GM19372 (cell line): ENCODE measurements around the gene FZD8.

ENCODE experiments used
- ATAC-seq: cut with Tn5 transposase; IDR thresholded peaks from one replicate; pipeline ENCODE4 v1.9.1; 2021; ENCODE audit warnings: mild to moderate bottlenecking, low read depth, moderate library complexity; ENCODE audit not compliant: unreplicated experiment

The FZD8 gene

DNA sequence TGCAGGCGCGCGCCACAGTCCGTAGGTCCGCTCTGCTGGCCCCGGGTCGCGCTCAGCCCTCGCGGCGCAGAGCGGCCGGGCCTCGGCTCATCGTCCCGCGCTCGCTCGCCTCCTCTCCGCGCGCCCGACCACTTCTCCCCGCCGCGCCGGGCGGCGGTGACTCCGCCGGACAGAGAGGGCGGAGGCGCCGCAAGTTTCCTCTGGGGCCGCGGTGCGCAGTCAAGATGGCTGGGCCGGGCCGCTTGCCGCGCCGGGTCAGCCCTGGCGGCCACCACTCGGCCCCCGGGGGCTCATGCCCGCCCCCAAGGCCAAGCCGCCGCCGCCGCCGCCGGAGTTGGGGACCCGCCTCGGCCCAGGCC, 441 bp downstream of the FZD8 start:
- peak; percentile 23 for ATAC-seq

DNA sequence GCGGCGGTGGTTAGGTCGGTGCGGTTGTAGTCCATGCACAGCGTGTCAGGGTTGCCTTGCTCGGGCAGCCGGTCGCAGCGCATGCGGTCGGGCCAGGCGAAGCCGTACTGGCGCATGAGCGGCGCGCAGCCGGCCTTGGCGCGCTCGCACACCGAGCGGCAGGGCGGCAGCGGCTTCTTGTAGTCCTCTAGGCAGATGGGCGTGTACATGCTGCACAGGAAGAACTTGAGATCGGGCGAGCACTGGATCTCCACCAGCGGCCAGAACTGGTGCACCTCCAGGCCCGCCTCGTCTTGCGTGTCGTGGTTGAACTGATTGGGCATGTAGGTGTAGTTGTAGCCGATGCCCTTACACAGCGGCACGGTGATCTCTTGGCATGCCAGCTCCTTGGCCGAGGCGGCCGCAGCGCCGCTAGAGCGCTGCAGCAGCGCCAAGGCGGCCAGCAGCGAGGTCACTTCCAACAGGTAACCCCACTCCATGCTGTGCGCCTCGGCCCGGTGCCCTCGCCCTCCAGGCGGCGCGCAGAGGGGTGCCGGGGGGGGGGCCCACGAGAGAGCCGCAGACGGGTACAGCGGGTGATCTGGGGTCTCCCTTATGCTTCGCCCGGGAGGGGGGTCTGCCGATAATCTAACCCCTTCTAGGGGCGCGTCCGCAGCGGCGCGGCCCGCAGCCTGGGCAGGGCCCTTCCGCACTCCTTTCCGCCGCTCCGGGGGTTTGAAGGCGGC, 983 bp downstream of the FZD8 start:
- peak; percentile 33 for ATAC-seq

DNA sequence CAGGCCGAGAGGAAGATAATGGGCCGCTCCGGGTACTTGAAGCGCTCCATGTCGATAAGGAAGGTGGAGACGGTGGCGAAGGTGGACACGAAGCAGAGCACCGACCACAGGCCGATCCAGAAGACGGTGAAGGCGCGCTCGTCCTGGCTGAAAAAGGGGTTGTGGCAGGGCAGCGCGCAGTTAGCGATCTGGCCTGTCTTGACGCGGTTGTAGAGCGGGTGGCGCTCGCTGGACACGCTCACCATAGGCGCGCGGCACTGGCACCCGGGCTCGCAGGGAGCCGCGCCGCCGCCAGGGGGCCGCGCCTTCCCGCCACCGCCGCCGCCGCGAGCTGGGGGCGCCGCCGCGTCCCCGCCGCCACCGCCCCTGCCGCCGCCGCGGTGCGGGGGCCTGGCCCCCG, 1.6 kb downstream of the FZD8 start:
- peak; percentile 24 for ATAC-seq

DNA sequence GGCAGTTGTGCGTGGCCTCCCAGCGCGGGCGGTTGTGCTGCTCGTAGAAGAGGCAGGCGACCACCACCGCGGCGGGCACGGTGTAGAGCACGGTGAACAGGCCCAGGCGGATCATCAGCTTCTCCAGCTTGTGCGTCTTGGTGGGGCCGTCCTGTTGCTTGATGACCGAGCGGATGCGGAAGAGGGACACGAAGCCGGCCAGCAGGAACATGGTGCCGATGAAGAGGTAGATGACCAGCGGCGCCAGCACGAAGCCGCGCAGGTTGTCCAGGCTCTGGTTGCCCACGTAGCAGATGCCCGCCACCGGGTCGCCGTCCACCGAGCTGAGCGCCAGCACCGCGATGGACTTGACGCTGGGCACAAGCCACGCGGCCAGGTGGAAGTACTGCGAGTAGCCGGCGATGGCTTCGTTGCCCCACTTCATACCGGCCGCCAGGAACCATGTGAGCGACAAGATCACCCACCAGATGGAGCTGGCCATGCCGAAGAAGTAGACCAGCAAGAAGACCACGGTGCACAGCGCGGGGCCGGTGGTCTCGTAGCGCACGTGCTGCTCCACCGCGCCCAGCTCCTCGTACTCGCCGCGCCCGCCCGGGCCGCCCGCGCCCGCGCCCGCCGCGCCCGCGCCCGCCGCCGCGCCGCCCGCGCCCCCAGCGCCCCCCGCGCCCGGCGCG, 2.2 kb downstream of the FZD8 start:
- ATAC-seq = no peak

DNA sequence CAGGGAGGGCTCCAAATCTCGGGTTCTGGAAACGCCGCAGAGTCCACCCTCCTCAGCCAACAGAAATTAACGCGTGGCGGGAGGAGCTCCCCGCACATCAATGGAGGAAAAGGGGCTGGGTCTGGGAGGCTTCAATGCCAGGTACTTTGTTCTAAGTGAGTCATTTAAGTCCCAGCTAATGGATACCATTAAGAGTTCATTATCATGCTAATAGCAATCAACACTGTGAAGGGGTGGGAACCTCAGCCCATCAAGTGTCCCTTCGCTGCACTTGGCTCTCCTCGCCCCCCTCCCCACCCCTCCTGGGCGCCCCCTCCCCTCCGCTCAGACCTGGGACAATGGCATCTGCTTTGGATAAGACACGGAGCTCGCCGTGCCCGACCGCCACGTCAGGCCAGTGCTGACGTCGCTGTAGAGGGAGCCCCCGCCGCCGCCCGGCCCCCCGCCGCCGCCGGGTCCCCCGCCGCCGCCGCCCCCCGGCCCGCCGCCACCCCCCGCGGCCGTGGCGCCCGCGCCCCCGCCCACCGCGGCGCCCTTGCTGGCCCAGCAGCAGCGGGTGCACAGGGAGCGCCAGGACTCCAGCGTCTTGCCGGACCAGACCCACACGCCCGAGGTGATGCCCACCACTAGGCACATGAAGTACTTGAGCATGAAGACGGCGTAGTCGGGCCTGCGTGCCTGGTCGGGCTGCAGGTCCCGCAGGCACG, 2.9 kb downstream of the FZD8 start:
- no peak for ATAC-seq

DNA sequence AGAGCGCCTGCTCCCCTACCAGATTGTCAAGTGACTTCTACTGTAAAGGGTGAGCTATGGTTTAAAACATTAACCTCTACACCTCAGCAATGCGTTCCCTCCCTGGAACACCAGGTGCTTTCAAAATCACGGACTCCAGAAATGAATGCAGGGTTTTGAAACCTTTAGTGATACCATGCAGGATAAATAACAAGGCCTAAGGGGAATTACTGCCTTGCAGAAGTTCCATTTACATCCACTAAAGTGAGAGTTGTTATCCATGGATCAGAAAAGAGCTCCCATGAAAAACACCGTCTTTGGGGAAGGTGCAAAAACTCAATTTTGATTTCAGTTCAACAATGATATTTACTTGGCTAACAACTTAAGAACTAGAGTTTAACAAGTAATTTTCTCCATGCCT, 4.0 kb downstream of the FZD8 start:
- no peak for ATAC-seq

DNA sequence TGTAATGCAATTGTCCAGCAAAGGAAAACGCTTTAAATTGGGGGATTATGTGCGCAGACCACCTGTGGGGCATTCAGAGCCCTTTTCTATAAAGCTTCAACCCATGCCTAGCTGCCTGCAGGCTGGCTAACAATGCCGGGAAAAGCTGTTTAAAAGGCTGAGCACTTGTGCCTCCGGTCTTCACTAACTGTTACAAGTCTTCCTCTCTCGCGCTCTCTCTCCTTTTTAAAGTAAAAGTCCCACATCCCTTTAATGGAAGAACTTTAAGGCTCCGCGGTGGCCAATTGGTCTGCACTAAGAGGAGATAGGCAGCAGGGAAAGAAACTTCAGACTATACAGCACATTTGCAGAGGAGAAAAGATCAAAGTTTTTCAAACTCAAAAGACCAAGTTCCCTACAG, 4.6 kb downstream of the FZD8 start:
- ATAC-seq = no peak

DNA sequence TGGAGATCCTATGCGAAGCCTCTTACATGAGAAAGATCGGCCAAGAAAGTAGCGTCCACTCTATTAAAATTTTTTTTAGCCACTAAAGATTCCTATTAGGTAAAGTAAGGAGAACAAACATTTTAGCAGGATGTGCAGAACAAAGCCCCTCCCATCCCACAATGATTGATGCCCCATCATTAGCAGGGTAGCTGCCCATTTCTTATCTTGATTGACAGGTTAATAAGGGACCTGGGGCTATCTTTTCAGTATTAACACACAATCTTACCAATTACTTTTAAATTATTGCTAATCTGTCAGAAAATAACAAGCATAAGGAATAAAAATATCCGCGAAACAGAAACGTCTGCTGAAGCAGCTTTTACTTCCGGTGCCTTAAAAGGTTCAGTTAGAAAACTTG, 5.1 kb downstream of the FZD8 start:
- no peak for ATAC-seq

DNA sequence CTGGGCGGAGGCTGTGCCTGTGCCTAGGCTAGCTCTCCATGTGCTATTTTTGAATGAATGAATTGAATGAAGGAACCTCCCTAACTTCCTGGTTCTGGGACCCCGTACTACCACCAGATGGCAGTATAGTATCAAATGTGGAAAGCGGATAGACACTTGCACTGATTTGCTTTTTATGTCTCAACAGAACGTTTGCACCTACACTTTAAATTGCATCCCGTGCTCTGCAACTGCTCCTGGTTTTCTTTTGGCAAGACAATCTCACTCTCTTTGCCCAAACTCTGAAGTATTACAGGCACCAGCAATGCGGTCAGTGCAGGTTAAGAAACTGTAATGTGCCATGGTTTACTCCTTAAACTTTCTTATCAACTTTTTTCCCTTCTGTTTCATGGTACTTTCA, 6.5 kb downstream of the FZD8 start:
- no peak for ATAC-seq

DNA sequence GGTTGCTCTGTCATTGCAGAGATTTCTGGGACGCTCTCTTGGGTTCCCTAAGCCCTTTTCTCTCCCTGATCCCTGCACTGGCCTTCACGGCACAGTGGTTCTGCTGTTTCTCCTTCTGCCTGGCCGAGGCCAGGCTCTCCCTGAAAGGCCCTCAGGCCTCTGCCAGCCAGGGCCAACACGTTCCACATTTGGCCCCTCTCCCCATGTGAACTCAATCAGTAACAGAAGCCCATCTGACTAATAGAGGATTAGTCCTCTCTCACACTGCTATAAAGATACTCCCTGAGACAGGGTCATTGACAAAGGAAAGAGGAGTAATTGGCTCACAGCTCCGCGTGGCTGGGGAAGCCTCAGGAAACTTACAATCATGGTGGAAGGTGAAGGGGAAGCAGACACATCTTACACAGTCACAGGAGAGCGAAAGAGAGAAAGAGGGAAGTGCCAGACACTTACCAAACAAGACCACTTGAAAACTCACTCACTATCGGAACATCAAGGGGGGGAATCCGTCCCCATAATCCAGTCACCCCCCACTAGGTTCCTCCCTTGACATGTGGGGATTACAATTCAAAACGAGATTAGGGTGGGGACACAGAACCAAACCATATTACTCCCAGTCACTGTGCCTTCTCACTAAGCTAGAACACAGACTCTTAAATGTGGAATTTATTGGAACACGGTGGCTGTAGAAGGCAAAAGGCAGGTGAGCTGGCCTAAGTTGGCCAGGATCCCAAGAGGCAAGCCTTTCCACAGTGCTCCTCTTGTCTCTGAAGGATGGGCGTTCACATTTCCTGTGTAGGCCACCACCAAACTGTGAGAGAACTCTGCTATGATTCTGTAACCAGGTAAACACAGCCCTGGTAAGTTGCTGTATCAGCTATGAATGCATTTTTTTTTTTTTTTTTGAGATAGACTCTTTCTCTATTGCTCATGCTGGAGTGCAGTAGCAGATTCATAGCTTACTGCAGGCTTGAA, 8.8 kb downstream of the FZD8 start:
- ATAC-seq = no peak

DNA sequence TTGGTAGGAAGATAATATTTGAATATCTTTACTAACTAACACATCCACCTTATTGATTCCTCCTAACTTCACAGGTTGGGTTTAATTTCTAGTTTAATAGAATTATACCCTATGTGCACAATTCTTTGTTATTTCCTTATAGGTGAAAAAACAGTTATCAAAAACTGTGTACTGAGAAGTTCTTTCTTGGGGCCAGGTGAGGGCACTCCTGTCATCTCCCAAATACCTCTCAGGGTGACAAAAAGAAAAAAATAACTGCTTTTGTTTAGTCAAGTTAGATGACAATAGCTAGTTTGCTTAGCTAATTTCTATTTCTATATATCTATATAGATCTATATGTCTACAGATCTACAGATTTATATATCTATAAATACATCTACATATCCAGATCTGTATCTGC, 10.1 kb downstream of the FZD8 start:
- ATAC-seq = no peak

DNA sequence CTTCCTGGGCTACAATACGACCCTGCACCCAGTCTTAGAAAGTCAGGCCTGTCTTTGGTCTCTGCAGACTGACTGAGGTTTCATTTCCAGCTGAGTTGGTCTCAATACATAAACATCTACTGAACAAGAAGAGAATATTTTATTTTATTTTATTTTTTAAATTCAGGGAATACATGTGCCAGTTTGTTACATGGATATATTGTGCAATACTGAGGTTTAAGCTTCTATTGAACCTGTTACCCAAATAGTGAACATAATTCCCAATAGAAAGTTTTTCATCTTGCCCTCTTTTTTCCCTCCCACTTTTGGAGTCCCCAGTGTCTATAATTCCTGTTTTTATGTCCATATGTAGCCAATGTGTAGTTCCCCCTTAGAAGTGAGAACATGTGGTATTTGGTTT, 10.7 kb downstream of the FZD8 start:
- ATAC-seq = no peak

DNA sequence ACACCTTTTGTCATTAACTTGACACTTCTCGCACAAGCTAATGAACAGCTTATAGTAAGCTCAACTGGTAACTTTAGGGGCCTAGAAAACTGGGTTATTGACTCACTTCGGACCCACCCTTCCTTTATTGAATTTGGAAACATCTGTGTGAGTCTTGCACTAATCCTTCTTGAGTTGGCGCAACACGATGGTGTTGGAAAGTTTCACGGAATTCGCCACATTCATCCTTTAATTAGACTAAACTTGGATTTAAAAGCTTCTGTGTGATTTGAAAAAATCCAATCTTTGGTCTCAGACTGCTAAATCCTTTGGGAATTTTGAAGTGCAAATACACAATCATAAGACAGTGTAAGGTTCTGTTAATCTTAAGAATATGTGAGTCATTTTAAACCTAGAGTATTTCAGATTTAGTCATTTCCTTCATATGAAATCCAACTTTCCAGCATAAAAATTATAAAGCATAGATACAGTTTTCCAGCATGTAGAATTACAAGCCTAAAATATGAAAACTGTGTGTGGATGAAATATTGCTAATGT, 15.1 kb downstream of the FZD8 start:
- no peak for ATAC-seq

DNA sequence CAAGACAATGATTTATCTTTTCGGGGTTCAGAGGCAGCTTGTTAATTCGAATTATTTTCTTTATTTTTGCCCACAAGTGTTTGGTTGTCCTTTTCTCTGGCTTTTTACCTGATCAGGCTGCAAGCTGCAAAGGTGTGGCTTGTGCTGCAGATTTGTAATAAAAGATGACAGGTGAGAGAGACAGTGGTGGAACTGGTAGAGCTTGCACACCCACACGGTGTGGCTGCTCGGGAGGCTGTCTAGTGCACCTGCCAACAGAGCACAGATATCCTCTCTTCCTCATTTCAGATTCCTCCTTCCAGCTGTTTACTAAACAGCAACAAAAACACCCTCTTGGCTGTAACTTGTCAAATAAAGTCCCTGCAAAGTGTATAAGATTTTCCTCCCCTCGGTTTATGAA, 27.8 kb downstream of the FZD8 start:
- no peak for ATAC-seq

DNA sequence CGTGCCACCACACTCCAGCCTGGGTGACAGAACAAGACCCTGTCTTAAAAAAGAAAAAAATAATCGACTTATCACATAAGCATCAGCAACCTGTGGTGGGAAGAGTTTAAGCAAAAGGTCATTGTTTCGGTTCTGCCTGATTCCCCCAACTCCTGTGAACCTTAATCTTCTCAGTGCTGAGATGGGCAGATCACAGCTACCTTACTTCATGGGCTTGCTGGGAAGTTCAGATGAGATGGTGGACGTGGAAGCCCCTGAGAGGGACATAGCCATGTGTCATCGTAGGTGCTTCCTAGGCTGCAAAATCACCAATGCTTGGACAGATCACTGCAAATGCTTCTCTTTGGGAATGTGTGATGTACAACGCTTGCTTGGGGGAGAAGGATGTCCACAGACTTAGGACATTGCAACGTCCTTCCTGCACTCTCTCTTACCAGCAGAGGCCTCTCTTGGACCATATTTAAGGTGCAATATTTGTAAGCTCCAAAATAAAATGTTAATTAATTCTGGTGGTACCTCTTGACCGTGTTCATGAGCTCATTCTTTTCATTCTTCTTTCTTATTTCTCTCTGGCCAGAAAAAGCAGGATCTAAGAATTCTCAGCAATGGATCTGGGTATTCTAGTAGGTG, 28.4 kb downstream of the FZD8 start:
- ATAC-seq = no peak

DNA sequence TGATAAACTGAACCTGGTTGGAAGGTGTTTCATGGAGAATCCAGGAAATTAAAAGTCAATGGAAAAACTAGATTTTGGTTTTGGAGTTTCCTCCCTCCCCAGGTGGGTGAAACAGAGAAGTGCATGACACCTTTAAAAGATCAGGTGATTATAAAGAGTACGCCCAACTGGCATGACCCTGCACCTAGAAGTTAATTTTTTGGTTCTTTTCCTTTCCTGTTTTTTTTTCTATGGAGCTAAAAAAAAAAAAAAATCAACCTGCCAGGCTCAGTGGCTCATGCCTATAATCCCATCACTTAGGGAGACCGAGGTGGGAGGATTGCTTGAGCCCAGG, 29.0 kb downstream of the FZD8 start:
- no peak for ATAC-seq

DNA sequence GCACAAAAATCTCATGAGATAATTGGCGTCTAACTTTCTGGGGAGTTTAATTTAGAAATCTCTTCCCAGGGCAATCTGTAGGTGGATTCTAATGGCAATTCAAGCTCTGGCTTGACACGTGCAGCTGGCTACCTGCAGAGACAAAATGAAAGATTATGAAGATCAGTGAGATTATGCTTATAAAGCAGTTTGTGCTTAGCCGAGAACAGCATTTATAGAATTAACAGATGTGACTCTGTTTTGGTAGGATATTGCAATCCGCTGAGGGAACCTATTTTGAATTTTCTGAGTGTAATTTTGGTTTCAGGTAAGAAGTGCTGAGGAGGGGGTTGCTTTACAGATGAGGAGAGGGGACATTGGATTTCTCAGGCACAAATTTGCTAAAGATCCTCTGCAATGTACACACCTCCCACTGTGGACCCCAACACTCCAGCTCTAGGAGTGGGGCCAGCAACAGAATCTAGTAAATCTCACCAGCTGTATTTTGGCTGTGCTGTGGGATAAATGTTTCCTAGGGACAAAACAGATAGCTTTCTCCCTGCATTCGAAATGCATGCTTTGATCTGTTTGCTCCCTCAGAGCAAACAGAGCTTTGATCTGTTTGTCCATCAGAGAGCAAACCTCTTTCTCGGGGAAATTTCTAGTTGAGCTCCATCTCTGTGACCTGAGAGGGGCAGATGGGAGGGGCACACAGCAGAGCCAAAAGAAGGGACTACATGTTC, 29.6 kb downstream of the FZD8 start:
- ATAC-seq = no peak

DNA sequence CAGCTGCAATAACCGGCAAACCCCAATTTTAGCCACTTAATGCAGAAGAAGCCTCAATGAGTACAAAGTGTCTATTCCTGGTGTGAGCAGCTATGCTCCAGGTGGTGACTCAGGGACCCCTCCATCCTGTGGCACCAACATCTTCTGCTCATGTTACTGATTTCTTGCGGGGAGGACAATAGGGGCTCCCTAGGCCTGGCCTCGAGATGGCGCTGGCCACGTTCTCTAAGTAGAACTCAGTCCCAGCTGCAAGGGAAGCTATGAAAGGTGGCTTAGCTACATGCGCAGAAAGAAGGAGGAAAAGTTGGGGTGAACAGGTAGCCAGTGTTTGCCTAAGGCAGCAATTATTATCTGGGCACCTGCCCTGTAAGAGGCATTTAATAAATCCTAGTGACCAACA, 30.3 kb downstream of the FZD8 start:
- ATAC-seq = no peak

DNA sequence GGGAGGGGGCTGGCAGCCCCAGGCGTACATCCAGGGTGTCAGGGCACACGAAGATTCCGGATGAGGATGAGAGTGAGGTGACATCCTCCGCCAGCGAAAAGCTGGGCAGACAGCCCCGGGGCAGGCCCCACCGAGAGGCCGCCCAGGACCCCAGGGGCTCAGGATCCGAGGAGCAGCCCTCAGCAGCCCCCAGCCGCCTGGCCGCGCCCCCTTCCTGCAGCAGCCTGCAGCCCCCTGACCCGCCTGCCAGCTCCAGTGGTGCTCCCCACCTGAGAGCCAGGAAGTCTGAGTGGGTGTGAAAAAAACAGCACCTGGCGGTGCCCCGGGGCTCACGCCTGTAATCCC, 33.8 kb downstream of the FZD8 start:
- no peak for ATAC-seq
